NCI-H2196 treated with DMSO at 0.1 percent for 48 hours (cell line): ENCODE measurements around the gene GDF2.

ENCODE experiments used
- DNase-seq: peaks from one replicate; lab custom pipeline; 2025; ENCODE audit not compliant: unreplicated experiment; lab: John Stamatoyannopoulos, UW

Gene GDF2

DNA sequence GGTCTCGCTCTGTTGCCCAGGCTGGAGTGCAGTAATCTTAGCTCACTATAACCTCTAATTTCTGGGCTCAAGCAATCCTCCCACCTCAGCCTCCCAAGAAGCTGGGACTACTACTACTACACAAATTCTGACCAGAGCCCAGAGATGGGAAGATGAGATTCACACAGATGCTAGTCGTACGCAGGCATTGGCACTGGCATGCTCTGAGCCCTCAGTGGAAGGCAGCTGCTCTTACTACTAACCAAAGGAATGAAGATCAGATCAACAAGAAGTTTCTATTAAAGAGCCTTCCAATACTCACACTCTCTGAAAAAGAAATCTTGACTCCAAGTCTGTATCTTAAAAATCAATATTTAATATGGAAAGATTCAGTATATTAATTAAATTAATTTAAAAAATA is 10.7 kb downstream of the GDF2 start:
- DNase-seq, result no peak

DNA sequence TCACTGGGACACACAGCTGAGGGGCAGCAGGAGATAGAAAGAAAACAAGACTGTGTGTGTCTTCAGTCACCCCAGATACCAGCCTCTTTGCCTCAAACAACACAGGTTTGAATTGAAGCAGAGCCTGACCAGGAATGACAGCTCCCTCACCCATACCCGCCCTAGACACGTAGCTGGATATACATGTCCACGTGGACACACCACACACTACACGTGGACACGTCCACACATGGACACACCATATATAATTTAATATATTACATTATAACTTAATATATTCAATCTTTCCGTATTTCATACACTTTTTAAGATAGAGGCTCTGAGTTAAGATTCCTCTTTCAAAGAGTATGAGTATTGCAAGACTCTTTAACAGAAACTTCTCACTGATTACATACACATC is 11.3 kb downstream of the GDF2 start:
- no peak for DNase-seq

DNA sequence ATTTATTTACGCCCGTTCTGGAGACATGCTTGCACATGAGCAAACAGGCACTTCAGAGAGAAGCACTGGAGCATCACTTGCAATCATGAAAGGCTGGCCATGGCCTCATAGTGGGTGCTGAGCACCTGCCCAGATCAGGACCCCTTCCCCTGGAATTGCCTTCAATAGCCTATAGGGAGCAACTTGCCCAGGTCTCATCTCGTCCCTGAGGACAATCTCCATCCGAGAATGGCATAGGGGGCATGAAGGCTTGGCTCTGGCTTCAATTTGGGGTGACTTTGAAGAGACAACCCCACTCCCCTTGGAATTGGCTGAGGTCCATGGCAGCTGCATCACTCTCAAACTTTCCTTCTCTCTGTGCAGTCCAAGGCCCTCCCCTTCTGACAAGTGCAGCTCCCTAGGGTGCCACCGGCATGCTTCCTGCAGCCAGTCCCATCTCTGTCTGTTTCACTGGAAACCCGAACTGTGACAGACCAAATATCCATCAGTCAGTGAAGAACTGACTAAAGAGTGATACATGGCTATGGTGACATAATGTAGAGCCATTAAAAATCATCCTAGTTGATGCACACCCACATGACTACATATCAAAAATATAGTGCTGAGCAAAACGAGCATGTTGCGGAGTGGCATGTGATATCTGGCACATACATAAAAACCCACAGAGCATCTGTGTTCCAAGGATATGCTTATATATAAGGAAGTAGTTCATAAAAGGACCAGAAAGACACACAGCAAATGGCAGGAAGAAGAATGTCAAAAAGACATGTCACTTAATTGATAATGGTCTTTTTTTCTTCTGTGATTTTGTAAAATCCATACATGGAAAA is 12.4 kb downstream of the GDF2 start:
- no peak for DNase-seq

DNA sequence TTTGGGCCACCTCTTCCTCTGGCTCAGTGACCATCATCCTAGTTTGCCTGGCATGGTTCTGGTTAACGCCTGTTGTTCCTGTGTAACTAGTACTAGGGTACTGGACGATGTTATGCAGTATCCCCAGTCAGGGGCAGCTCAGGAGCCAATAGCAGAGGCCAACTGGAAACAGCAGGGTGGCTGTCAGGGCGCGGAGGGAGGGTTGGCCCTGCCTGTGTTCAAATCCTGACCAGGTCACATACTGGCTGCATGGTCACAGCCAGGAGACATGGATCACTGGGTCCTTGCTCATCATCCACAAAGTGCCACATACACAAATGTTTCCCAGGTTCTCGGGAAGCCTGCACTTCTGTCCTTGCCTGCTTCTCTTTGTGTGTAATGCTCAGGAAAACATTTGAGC is 13.7 kb downstream of the GDF2 start:
- no peak for DNase-seq

DNA sequence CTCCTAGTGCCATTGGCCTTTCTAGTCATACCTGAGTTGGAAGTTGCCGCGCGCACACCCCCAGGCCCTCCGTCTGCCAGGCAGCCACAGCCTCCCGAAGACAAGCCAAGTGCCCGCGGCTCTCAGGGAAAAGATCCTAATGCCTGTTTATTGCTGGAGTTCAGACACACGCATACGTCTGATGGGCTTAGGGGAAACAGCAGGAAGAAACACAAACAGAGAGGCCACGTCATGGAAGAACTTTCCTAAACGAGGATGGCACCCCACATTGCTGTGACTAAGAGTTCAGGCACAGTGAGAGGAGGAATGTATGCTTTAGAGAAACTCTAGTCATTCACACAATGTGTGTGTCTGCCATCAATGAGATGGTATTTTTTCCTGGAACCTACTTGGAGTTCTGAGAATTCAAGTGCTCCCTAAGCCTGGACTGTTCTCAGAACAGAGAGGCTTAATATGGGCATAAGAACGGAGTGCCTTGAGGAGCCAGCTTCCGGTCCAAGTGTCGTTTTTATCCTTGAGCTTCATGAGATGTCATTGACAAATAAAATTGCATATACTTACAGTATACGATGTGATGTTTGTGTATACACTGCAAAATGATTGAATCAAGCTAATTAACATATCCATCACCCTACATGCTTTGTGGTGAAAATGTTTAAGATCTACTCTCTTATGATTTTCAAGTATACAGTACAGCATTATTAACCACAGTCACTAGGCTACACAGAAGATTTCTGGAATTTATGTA is 14.3 kb downstream of the GDF2 start:
- no peak for DNase-seq

DNA sequence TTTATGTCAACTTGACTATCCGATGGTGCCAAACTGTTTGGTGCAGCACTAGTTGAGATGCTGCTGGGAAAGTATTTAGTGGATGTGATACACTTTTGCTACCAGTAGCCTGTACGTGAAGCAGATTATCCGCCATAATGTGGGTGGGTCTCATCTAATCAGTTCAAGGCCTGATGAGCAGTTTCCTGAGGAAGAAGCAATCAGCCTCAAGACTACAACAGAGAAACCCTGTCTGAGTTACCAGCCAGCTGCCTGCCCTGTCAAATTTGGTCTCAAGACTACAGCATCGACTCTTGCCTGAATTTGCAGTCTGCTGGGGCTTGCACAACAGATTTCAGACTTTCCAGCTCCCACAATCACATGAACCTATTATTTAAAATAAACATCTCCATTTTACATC is 15.1 kb downstream of the GDF2 start:
- DNase-seq, result no peak

DNA sequence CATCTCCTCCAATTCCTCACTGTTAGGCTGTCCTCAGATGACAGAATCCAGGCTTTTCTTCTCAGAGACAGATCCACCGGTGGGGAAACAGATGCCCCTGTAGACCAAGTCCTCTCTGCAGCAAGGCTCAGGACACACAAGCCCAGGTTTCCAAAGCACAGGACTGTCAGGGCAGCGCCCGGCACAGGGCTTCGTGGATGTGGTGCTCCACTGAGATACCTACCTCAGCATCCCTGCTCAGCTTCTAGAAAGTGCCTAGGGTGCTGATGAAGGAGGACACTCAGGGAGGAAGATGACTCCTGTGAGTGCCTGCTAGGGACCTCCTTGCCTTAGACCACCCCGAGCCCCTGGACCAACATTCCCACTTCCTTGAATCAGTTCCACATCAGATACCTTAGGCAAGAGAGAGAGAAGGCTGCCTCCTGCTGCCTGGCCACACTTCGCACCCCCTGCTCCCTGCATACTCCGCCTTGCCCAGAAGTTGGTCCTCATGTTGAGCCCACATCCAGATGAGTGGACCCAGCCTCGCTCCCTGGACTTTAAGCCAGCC is 17.0 kb downstream of the GDF2 start:
- DNase-seq, result no peak

DNA sequence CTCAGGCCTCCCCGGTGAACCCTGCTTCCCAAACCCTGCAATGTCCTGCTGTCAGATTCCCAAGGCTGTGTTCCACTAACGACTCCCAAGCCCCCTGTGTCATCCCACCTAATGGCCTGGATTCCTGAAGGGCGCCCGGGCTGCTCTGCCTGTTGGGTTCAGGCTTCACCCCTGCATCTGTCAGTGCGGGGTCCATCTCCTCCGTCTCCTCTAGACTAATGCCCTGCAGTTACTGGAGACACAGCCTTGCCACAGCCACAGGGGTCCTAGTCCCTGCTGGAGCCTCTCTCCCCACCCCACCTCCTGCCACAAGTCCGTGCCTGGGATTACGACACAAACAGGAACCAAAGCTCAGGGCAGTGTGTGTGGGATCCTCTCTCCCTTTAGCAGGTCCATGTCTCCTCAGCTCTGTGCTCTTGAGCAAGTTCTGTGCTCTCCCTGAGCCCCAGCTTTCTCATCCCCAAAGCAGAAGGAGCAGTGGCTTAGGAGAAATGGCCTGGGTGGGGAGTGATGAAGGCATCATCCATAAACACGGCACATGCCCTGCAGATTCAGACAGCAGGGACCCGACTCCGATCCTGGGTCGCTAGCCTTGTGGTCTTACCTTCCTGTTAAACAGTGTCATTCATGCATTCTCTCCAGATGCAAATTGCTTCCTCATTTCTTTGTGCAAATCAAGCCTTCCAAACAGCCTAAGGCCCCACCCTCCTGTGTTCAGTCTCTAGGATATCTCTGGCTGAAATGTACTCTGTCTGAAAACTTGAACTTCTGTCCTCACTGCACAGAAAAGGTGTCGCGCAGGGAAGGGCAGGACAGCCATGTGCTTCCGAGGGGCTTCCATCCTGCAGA is 17.7 kb downstream of the GDF2 start:
- no peak for DNase-seq

DNA sequence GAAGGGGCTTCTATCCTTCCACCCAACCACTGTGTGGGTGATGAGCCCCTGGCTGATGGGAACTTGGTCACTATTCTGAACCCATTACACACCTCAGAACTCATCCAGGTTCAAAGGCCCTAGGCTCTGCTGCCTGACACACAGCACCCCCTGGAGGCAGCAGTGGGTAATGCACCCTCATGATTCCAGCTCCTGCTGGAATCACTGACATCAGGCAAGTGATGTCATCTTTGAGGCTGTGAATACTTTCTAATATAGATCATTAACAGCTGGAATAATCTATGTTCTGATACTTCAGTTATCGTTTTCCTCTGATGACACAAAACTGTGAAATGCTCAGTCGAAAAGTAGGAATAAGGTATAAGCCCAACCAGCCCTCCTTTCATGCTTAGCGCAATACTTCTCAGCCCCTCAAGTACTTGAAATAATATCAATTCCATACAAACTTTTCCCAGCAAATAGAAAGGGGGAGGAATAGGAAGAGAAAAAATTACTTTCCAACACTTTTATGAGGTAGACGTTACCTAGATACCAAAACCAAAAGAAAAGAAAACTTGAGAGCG is 18.4 kb downstream of the GDF2 start:
- no peak for DNase-seq

DNA sequence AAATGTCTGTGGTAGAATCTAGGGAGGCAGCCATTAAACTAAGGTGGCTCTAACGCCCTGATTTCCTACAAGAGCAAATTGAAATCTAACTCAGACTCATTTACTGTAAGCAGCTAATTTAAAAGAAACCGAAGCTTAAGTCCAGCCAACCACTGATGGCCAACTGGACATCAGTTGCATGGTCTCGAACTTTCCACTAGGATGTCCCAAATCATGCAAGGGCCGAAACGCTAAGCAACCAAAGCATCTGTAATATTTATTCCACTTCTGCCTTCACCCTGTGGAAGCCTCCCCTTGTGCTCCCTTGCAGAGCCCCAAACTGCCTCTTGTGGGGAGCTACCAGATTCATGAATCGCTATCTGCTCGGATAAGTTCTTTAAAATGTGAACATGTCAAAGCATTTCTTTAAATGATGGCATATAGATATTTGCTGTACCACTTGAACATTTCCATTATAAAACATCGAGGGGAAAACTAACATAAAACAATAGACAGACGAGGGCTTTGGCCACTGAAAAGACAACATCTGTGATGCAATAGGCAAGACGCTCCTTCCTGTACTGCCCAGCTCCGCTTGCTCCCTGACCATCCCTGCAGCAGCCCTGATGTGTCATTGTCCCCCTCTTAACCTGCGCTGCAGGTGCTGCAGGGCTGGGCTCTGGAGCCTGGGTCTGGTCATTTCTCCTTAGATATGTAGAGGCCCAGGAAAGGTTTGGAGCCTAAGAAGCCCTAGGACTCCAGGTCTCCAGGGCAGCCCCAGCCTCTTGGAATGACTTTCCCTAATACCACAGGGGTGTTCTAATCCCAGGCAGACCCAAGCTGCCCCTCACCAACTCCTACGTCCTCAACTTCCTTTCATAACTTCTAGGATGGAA is 23.0 kb downstream of the GDF2 start:
- no peak for DNase-seq

DNA sequence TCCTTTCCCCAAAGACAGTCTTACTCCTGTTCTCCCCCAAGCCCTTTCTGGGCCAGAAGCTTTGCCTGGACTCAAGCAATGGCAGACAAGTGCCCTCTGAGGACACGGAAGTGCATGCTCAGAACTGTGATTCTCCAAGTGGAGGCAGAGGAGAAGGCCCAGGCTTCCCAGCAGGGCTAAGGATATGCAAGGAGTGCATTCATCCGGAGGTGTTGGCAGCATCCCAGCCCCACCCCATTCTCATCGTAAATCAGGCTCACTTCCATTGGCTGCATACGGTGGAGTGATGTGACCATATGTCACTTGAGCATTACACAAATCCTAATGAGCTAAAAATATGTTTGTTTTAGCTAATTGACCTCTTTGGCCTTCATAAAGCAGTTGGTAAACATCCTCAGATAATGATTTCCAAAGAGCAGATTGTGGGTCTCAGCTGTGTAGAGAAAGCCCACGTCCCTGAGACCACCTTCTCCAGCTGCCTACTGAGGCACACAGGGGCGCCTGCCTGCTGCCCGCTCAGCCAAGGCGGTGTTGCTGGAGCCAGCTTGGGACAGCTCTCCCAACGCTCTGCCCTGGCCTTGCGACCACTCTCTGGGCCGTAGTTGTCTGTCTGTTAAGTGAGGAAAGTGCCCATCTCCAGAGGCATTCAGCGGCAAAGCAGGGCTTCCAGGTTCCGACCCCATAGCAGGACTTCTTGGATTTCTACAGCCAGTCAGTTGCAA is 24.5 kb downstream of the GDF2 start:
- no peak for DNase-seq

DNA sequence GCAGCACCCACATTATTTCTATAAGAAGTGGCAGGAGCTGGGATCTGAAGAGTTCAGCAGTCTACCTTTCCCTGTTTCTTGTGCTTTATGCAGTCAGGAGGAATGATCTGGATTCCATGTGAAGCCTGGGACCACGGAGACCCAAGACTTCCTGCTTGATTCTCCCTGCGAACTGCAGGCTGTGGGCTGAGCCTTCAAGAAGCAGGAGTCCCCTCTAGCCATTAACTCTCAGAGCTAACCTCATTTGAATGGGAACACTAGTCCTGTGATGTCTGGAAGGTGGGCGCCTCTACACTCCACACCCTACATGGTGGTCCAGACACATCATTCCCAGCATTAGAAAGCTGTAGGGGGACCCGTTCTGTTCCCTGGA is 25.0 kb downstream of the GDF2 start:
- DNase-seq, result no peak

DNA sequence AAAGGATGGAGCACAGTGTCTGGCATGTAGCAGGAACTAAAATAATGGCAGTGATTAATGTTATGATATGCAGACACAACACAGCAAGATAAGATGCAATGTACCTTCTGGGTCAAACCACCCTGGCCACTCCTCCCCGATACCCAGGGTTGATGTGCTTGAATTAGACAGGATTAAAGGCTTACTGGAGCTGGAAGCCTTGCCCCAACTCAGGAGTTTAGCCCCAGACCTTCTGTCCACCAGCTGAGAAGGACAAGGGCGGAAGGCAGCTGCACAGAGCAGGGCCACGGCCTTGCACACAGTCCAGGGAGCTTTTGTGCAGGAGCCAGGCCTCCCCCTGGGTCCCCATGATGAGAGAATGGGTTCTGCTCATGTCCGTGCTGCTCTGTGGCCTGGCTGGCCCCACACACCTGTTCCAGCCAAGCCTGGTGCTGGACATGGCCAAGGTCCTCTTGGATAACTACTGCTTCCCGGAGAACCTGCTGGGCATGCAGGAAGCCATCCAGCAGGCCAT is 25.9 kb downstream of the GDF2 start, which contains the start of gene RBP3:
Gene RBP3, plus strand, starts transcription at position 226 of the 514 bp plus-strand sequence. Its CDS starts 122 bp downstream, at position 348.
- no peak for DNase-seq

DNA sequence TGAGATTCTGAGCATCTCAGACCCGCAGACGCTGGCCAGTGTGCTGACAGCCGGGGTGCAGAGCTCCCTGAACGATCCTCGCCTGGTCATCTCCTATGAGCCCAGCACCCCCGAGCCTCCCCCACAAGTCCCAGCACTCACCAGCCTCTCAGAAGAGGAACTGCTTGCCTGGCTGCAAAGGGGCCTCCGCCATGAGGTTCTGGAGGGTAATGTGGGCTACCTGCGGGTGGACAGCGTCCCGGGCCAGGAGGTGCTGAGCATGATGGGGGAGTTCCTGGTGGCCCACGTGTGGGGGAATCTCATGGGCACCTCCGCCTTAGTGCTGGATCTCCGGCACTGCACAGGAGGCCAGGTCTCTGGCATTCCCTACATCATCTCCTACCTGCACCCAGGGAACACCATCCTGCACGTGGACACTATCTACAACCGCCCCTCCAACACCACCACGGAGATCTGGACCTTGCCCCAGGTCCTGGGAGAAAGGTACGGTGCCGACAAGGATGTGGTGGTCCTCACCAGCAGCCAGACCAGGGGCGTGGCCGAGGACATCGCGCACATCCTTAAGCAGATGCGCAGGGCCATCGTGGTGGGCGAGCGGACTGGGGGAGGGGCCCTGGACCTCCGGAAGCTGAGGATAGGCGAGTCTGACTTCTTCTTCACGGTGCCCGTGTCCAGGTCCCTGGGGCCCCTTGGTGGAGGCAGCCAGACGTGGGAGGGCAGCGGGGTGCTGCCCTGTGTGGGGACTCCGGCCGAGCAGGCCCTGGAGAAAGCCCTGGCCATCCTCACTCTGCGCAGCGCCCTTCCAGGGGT is 26.6 kb downstream of the GDF2 start:
- no peak for DNase-seq

DNA sequence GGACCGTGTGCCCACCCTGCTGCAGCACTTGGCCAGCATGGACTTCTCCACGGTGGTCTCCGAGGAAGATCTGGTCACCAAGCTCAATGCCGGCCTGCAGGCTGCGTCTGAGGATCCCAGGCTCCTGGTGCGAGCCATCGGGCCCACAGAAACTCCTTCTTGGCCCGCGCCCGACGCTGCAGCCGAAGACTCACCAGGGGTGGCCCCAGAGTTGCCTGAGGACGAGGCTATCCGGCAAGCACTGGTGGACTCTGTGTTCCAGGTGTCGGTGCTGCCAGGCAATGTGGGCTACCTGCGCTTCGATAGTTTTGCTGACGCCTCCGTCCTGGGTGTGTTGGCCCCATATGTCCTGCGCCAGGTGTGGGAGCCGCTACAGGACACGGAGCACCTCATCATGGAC is 27.3 kb downstream of the GDF2 start:
- no peak for DNase-seq

DNA sequence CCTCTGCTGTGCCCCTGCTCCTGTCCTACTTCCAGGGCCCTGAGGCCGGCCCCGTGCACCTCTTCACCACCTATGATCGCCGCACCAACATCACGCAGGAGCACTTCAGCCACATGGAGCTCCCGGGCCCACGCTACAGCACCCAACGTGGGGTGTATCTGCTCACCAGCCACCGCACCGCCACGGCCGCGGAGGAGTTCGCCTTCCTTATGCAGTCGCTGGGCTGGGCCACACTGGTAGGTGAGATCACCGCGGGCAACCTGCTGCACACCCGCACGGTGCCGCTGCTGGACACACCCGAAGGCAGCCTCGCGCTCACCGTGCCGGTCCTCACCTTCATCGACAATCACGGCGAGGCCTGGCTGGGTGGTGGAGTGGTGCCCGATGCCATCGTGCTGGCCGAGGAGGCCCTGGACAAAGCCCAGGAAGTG is 27.7 kb downstream of the GDF2 start:
- DNase-seq, result no peak

DNA sequence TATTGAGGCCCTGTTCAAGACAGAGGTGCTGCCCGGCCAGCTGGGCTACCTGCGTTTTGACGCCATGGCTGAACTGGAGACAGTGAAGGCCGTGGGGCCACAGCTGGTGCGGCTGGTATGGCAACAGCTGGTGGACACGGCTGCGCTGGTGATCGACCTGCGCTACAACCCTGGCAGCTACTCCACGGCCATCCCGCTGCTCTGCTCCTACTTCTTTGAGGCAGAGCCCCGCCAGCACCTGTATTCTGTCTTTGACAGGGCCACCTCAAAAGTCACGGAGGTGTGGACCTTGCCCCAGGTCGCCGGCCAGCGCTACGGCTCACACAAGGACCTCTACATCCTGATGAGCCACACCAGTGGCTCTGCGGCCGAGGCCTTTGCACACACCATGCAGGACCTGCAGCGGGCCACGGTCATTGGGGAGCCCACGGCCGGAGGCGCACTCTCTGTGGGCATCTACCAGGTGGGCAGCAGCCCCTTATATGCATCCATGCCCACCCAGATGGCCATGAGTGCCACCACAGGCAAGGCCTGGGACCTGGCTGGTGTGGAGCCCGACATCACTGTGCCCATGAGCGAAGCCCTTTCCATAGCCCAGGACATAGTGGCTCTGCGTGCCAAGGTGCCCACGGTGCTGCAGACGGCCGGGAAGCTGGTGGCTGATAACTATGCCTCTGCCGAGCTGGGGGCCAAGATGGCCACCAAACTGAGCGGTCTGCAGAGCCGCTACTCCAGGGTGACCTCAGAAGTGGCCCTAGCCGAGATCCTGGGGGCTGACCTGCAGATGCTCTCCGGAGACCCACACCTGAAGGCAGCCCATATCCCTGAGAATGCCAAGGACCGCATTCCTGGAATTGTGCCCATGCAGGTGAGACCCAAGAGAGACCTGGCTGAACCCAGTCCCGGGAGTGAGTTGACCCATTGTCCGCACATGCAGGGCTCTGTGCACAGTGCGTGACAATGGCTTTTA is 28.7 kb downstream of the GDF2 start:
- DNase-seq, result no peak
